OCI-LY3 (cell line): ENCODE results near the gene NOS1AP.

Source experiments
- EZH2phosphoT487 ChIP-seq: fragments of 200-600 bp; shearing (Covaris generic); IDR thresholded peaks from 2 replicates; pipeline ENCODE4 v1.6.1; 2018; ENCODE audit warnings: antibody characterized with exemption, mixed run types, low read depth
- TF ChIP-seq, protein P1 (sequence below): fragments of 200-600, 300-600 bp; sonication (generic); IDR thresholded peaks from 2 replicates; pipeline ENCODE4 v1.5.1; 2014; ENCODE audit warnings: antibody characterized with exemption, low read length, low read depth

DNA sequence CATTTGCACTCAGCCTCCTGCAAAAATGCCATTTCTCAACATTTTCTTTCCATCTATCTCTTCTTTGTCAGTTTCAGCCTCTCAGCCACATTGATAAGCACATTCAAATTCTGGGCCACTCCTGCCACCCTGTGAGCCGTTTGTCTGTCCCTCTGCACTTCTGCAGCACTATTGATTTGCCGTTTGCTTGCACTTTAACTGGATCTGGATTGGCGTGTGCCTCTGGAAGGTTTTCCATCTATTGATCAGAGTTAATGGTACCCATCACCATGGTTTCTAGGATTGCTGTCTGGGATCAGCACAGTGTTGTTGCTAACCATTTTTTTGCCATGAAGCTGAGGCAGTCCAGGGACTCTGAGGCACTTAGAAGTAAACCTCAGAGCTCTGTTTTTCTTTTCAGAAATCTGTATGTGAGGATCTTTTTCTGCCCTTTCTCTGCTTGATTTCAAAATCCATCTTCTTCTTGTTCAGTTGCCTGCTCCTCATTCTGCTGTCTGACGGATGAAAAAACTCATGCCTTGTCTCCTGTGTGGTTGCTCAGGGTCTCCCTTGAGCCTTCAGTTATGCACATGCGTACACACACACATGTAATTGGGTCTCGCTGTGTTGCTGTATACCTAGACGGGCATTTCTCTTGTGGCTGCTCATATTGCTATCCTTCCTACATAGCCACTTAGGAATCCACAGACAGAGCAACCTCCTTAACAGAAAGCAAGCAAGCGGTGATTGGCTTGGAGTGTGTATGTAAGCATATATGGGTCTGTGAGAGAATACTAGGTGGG lies 67.9 kb downstream of the NOS1AP start:
- TF ChIP-seq EZH2phosphoT487, result no peak
- TF ChIP-seq, protein P1, sequence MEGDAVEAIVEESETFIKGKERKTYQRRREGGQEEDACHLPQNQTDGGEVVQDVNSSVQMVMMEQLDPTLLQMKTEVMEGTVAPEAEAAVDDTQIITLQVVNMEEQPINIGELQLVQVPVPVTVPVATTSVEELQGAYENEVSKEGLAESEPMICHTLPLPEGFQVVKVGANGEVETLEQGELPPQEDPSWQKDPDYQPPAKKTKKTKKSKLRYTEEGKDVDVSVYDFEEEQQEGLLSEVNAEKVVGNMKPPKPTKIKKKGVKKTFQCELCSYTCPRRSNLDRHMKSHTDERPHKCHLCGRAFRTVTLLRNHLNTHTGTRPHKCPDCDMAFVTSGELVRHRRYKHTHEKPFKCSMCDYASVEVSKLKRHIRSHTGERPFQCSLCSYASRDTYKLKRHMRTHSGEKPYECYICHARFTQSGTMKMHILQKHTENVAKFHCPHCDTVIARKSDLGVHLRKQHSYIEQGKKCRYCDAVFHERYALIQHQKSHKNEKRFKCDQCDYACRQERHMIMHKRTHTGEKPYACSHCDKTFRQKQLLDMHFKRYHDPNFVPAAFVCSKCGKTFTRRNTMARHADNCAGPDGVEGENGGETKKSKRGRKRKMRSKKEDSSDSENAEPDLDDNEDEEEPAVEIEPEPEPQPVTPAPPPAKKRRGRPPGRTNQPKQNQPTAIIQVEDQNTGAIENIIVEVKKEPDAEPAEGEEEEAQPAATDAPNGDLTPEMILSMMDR, result no peak
